Activated T-helper 9 cell treated with anti-CD3 and anti-CD28 coated beads, Interleukin-2, amount 50 U/mL, for 16 hours (primary cell): ENCODE data around the gene FLVCR1.

ENCODE experiments used
- DNase-seq: peaks from one replicate; pipeline ENCODE4 v3.0.0-alpha.2; 2020; ENCODE audit warnings: low read depth

Gene FLVCR1

GRCh38 chr1:212915245-212916091 is 57.4 kb downstream of the FLVCR1 start:
- DNase-seq = no peak

- no peak for DNase-seq
These were observed 58.5 kb downstream of the FLVCR1 start for GRCh38 chr1:212916481-212917133.

DNA sequence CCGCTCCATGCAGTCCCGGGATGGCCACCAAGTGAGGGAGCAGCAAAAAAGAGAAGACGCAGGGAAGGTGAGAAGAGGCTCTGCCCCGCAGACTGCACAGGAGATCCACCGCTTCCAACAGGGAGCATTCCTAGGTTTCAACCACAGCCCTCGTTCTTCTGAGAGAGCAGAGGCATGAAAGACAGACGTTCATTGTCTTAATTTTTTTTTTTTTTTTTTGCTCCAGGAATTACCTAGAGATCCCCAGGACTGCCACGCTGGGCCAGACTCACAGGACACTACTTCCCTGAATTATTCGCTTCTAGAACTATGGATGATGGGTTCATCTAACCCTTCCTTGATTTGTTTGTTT is 59.0 kb downstream of the FLVCR1 start:
- no peak for DNase-seq

- no peak for DNase-seq
These were observed 59.8 kb downstream of the FLVCR1 start for GRCh38 chr1:212917858-212918257.

- no peak for DNase-seq
These were observed 60.7 kb downstream of the FLVCR1 start for GRCh38 chr1:212918824-212919223.

DNA sequence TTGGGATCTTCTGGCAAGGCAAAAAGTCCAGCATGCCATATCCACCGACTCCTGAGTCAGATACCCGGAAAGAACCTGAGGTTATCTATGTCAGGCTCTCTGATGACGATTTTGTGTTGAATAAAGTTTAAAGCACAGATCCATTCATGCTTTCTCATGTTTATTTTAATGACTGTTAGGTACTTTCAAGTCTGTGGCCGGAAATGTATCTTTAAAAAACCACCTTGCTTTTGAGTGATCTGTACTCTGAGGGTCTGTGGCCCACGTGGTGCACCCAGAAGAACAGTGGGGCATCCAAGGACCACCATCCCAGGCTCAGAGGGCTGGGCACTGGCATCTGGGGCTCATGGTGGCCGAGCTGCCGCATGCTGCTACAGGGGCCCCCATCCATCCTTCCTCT is 62.2 kb downstream of the FLVCR1 start:
- DNase-seq = no peak

DNA sequence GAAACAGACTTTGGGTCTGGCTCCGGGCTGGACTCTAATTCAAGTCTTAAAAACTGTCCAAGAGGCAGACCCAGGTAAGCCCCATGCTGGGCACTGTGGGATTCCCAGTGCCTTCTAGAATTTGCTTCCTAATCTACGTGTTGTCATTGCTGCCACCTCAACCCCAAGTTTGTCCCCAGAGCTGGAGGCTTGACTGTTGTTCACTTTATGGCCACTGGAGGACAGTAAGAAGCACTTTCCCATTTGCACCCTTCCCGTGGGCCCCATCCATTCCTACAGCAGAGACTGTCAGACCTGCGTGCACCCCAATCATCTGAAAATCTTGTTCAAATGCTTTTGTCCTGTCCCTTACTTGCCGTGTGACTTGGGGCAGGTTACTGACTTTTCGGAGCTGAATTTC is 62.8 kb downstream of the FLVCR1 start:
- DNase-seq = no peak

DNA sequence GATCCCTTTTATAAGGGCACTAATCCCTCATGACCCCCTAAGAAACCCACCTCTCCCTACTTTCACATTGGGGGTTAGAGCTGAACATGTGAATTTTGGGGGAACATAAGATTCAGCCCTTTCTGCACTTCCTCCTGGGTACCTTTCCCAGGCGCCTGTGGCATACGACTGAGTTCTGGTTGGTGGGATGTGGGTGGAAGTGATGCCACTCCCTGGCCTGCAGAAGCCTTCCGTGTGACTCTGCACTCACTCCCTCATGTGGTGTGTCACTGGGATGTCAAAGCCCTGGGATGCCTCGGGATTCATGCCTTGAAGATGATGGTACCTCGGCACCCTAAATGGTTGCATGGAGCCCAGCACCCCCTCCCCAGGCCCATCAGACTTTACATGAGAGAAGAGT is 63.9 kb downstream of the FLVCR1 start:
- no peak for DNase-seq

DNA sequence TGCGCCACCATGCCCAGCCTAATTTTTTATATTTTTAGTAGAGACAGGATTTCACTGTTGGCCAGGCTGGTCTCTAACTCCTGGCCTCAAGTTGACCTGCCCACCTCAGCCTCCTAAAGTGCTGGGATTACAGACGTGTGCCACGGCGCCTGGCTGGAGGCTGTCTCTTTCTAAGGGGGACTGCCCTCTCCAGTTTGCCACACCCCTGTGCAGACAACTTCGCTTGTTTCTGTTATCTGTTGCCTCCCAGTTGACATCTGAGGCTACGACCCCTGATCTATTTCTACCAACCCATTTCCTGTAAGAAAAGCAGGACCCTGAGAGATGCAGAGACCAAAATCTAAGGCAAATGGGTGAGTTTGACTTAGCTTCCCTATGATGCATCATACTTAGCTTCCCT is 68.3 kb downstream of the FLVCR1 start:
- no peak for DNase-seq

- no peak for DNase-seq
These were observed 70.5 kb downstream of the FLVCR1 start for GRCh38 chr1:212928323-212929291.

DNA sequence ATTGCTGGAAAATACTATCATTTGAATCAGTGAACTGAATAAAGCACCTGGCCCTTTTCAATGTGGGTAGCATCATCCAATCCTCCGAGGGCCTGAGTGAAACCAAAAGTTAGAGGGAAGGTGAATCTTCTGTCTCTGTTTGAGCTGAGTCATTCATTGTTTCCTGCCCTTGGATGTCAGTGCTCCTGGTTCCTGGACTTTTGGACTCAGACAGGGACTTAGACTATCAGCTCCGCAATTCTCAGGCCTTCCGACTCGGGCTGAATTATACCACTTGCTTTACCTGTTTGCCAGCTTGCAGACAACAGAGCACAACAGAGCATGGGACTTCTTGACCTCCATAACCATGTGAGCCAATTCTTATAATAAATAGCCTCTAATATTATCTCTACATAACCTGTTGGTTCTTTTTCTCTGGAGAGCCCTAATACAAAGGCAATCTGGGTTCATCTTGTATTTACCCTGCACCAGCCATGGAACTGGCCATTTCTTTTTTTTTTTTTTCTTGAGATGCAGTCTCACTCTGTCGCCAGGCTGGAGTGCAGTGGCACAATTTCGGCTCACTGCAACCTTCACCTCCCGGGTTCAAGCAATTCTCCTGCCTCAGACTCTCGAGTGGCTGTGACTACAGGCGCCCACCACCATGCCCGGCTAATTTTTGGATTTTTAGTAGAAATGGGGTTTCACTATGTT is 73.1 kb downstream of the FLVCR1 start:
- DNase-seq = no peak

- DNase-seq = no peak
These were observed 75.9 kb downstream of the FLVCR1 start for GRCh38 chr1:212933815-212934471.

GRCh38 chr1:212935387-212935981 is 77.4 kb downstream of the FLVCR1 start:
- no peak for DNase-seq

DNA sequence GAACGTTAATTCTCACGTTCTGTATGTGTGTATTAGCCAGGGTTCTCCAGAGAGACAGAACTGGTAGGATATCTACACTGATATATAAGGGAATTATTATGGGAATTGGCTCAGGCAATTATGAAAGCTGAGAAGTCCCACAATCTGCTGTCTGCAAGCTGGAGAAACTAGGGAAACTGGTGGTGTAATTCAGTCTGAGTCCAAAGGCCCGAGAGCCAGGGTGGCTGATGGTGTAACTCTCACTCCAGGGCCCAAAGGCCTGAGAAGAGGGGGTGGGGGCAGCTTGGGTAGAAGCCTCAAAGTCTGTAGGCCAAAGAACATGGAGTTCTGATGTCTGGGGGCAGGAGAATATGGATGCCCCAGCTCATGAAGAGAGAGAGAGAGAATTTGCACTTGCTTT is 79.0 kb downstream of the FLVCR1 start:
- no peak for DNase-seq

DNA sequence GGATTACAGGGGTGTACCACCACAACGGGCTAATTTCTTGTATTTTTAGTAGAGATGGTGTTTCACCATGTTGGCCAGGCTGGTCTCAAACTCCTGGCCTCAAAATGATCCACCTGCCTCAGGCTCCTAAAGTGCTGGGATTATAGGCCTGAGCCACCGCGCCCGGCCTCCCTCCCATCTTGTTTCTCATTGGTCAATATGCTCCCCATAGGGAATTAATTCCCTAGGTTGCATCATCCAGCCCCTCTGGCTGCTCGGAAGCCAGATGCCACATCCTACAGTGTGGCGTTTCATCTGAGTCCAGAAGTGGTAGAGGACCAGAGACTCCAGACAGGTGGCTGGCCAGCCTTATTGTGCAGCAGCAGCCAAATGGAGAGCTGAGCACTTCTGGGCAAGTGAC is 80.8 kb downstream of the FLVCR1 start:
- DNase-seq = no peak

DNA sequence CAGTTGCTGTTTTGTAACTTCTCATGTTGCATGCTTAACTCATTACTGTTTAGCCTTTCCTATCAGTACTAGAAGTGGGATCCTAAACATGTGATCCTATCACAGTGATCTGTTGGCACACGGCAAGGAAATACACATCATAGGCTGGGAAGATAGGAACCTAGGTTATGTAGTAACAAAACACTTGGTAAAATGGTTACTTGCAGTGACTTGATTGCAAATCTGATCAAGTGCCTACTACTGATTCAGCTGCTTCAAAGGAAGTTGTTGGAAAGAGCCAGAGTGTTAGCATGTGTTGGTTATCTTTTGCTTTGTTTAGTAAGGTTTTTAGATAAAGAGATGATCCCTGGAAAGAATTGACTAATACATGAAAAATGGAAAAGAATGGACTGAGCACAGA is 83.4 kb downstream of the FLVCR1 start:
- no peak for DNase-seq

DNA sequence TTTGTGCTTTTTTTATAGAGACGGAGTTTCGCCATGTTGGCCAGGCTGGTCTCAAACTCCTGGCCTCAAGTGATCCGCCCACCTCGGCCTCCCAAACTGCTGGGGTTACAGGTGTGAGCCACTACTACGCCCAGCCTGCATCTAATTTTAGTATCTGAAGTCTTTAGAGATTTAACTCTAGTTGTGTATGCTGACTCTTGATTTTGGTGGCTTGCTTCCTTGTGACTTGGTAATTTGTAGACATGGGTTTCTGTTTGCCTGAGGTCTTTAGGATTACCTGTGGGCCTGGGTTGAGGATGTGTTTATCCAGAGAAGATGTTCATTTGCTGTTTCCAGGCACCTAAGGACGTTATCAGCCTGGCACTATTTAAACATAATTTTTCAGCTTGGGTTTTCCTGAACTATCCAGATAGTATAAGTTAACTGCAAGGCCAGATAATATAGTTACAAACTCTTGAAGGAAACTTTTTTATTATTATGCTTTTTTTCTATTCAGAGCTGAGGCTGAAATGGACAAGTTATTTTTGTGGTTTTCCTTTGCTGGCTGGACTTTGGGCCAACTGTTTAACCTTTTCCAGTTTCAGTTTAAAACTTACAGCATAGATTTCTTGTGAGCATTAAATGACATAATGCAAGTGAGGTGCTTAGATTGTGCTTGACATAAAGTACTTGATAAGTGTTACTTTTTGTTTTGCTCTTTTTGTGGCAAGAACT is 84.8 kb downstream of the FLVCR1 start:
- no peak for DNase-seq

DNA sequence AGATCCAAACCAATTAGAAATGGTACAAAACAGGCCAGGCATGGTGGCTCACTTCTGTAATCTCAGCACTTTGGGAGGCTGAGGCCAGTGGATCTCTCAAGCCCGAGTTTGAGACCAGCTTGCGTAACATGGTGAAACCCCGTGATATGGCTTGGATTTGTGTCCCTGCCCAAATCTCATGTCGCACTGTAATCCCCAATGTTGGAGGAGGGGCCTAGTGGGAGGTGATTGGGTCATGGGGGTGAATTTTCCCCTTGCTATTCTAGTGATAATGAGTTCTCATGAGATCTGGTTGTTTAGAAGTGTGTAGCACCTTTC is 85.3 kb downstream of the FLVCR1 start:
- no peak for DNase-seq

DNA sequence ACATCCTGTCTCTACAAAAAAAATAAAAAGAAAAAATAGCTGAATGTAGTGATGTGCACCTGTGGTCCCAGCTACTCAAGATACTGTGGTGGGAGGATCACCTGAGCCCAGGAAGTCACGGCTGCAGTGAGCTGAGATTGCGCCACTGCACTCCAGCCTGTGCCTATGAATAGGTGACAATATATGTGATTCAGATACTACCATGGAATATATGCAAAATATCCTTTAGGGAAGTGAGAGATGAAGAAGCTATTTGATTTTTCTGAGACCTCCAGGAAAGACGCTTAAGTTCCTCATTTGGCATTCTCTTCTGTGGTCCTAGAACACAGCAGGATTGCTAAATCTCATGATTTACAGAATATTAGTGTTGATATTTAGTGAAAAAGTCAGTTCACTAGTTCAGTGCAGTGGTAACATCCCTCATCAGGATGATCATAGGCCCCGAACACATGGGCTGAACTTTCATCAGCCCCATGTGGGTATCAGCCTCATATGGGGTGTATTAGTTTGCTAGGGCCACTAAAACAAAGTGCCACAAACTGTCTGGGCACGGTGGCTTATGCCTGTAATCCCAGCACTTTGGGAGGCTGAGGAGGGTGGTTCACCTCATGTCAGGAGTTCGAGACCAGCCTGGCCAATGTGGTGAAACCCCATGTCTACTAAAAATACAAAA is 86.3 kb downstream of the FLVCR1 start:
- DNase-seq = no peak

GRCh38 chr1:212945056-212945455 is 87.0 kb downstream of the FLVCR1 start:
- no peak for DNase-seq
